ENCODE measurements around the gene LENG8.
A peak's percentile ranks its signal among the peaks of the same experiment; 100 is the strongest.
"Not testable (repeated sequence)": the region's sequence is repeated elsewhere in the genome, so short reads cannot be mapped to it uniquely, and the experiment has no call there.

LENG8 gene

GRCh38 chr19:54436628-54437252 lies 12.3 kb upstream of the LENG8 start:
- DNase-seq (ENCODE audit: insufficient read length, low spot score): no peak
- no peak for FAIRE-seq

DNA sequence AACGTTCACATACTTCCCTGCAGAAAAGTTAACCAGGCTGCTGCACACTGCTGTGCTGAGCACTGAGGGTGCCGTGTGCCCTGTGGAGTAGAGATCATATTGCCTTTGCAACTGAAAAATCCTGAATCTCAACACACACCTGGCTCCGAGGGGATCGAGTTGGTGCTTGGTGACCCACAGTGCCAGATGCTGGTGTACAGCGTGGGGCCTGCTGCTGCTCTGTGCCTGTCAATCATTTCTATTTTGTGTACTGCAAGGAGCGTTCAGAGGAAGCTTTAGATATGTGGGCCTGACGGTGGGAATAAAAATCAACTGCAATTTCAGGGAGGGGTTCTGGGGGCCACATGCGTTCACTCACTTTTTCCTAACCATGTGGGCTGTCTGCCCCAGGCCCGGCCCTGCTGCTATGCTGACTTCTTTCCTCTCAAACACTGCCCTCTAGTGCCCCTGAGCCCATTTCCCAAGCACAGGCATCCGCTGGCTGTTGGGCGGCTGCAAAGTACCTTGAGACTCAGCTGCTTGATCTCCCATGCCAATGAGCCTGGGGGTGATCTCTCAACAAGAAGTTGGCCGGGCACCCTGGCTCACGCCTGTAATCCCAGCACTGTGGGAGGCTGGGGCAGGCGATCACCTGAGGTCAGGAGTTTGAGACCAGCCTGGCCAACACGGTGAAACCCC lies 9.7 kb upstream of the LENG8 start:
- no peak for DNase-seq (ENCODE audit: insufficient read length, low spot score)
- no peak for FAIRE-seq

- FAIRE-seq (no peak), DNase-seq (ENCODE audit: insufficient read length, low spot score) (no peak)
These were observed 8.4 kb upstream of the LENG8 start for GRCh38 chr19:54440641-54441040.

DNA sequence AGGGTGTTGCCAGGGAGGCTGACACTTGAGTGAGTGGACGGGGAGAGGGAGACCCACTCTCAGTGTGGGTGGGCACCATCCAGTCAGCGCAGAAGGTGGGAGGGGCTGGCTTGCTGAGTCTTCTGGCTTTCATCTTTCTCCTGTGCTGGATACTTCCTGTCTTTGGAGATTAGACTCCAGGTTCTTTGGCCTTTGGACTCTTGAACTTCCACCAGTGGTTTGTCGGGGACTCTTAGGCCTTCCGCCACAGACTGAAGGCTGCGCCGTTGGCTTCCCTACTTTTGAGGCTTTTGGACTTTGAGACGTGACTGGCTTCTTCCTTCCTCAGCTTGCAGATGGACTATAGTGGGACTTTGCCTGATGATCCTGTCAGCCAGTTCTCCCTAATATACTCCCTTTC lies 4.3 kb upstream of the LENG8 start:
- DNase-seq (ENCODE audit: insufficient read length, low spot score) (no peak), FAIRE-seq (no peak)

GRCh38 chr19:54446349-54446748 lies 2.6 kb upstream of the LENG8 start:
- not testable (repeated sequence) for FAIRE-seq; DNase-seq (ENCODE audit: insufficient read length, low spot score)

DNA sequence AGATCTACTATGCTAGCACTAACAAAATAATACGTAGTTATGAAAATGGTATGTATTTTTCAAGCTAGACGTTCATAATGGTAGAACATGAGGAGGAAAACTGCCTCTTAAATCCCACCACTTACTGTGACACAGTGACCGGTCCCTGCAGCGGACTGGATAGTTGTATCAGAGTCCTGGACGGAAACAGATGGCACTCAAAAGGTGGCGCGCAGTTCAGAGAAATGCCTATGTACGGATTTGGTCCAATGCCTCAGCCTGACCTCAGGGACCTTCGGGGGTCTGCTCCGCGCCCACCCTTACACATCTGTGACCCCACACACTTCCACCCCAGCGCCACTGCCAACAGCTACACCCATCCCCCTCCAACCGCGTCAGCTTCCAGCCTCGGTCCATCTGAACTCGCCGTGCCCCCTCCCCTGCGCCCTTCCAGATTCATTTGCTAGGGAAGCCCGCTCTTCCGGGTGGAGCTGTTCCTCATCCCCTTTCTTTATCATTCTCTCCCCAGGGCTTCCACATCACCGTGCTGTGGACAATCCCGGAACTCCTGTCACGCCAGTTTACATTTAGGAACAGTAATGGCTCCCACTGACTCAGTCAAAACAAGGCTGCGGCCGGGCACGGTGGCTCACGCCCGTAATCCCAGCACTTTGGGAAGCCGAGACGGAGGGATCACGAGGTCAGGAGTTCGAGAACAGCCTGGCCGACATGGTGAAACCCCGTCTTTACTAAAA lies 792 bp upstream of the LENG8 start:
- DNase-seq (ENCODE audit: insufficient read length, low spot score) (no peak), FAIRE-seq (no peak)

- FAIRE-seq: peak; percentile 40
- DNase-seq (ENCODE audit: insufficient read length, low spot score): no peak
These were observed 686 bp downstream of the LENG8 start for GRCh38 chr19:54449701-54450069.

GRCh38 chr19:54451331-54451871 lies 2.4 kb downstream of the LENG8 start:
- DNase-seq (ENCODE audit: insufficient read length, low spot score): no peak
- FAIRE-seq: no peak

DNA sequence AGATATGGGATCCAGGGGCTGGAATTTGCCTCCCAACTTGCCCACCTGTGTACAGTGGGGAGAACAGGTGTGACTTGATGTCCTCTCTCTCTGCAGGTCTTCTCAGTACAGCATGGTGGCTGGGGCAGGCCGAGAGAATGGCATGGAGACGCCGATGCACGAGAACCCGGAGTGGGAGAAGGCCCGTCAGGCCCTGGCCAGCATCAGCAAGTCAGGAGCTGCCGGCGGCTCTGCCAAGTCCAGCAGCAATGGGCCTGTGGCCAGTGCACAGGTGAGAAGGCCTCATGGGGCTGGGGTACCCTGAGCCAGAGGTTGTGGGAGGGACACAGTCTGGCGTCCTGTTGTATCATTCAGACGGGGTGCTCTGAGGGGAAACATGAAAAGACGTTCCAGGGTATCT lies 3.0 kb downstream of the LENG8 start:
- no peak for DNase-seq (ENCODE audit: insufficient read length, low spot score)
- no peak for FAIRE-seq

GRCh38 chr19:54452626-54453025 lies 3.6 kb downstream of the LENG8 start:
- no peak for FAIRE-seq
- no peak for DNase-seq (ENCODE audit: insufficient read length, low spot score)

DNA sequence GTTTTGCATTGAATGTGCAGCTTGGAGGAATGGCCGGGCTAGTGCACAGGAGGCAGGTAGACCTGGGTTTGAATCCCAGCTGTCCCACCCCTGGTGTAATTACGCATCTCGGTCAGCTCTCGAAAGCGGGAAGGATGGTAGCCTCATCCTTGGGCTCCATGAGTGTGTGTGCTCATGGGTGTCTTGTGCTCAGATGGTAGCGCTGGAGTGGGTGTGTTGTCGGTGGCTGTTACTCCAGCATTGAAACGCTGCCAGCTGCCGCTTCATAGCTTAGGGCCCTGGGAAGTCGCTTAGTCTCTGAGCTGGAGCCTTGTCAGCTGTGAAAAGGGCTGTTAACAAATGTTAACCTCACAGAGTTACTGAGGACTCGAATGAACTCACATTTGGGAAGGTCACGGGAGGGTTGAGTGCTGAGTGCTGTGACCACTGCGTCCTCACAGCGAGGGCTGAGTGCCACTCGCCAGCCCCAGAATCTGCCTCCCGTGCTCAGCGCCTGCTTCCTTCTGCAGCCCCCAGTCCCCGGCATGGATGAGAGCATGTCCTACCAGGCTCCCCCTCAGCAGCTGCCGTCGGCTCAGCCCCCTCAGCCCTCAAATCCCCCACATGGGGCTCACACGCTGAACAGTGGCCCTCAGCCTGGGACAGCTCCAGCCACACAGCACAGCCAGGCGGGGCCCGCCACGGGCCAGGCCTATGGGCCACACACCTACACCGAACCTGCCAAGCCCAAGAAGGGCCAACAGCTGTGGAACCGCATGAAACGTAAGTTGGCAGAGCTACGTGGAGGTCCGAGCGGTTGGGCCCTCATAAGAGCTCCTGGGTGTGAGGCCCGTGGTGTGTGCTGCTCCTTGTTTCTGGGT lies 5.2 kb downstream of the LENG8 start:
- no peak for FAIRE-seq

GRCh38 chr19:54454781-54455675 lies 6.0 kb downstream of the LENG8 start:
- DNase-seq (ENCODE audit: insufficient read length, low spot score): no peak
- no peak for FAIRE-seq

More for the DNA sequence above, 5.2 kb downstream of the LENG8 start:
- no peak for DNase-seq (ENCODE audit: insufficient read length, low spot score)

DNA sequence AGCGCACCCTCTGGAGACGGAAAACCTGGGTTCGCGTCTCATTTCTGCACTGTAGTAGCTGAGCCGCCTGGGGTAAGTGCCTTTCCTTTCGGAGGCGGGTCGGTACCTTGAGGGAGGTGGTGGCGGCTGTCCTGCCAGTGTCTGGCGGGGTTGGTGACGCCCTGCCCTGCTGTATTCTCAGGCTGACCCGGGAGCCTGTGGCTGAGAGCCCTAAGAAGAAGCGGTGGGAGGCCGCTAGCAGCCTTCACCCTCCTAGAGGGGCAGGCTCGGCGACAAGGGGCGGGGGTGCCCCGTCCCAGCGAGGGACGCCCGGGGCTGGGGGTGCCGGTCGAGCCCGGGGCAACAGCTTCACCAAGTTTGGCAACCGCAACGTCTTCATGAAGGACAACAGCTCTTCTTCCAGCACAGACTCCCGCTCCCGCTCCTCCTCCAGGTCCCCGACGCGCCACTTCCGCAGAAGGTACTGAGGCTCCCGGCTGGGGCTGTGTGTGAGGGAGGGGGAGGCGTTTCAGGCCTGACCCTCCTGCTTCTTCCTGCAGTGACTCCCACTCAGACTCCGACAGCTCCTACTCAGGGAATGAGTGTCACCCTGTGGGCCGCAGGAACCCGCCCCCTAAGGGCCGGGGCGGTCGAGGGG lies 6.9 kb downstream of the LENG8 start:
- DNase-seq (ENCODE audit: insufficient read length, low spot score) (no peak), FAIRE-seq (no peak)

DNA sequence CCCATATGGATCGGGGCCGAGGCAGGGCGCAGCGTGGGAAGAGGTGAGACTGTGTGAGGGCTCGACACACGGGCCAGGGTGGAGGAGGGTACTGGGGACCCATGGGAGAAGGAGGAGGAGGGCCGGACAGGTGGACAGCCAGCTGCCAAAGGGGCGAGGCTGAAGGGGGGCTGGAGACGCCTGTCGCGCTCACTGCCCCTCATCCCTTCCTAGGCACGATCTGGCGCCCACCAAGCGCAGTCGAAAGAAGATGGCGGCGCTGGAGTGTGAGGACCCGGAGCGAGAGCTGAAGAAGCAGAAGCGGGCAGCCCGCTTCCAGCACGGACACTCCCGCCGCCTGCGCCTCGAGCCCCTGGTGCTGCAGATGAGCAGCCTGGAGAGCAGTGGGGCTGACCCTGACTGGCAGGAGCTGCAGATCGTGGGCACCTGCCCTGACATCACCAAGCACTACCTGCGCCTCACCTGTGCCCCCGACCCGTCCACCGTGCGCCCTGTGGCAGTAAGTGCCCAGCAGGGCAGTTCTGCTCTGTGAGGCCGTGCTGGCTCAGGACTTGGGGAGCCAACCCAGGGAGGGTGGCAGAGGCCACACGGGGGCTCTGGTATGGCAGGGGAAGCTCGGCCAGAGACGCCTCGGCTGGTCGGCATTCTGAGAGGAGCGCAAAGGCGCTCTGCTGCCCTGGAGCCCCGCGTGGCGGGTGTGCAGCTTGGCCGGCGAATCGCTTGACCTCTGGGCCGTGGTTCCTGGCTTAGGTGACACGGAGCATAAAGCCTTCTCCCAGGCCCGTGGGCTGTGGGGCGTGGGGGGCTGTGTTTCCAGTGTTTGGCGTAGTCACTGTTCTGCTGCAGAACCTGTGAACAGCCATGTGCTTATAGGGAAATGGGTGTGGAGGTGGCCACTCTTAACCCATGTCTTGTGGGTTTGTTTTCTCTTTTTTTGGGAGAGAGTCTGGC lies 7.7 kb downstream of the LENG8 start:
- FAIRE-seq: no peak
- DNase-seq (ENCODE audit: insufficient read length, low spot score): no peak

DNA sequence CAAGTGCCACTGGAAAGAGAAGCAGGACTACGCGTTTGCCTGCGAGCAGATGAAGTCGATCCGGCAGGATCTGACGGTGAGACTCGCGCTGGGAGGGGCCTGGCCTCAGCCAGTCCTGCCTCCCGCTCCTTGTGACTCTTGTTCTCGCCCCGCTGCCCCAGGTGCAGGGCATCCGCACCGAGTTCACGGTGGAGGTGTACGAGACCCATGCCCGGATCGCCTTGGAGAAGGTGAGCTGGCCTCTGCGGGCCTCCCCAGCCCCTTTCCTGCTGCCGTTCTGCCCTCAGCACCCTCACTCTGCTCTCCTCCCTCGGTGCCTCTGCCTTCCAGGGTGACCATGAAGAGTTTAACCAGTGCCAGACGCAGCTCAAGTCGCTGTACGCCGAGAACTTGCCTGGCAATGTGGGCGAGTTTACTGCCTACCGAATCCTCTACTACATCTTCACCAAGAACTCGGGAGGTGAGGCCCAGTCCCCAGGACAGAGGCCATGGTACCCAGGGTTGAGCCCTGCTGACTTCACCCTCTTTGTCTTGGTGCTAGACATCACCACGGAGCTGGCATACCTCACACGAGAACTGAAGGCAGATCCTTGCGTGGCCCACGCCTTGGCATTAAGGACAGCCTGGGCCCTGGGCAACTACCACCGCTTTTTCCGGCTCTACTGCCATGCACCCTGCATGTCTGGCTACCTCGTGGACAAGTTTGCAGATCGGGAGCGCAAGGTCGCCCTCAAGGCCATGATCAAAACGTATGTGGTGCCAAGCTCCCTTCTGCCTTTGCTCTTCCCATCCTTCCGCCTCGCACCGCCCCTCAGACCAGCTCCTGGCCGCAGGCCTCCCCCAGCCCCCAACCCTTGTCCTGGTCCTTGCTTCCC lies 9.0 kb downstream of the LENG8 start:
- DNase-seq (ENCODE audit: insufficient read length, low spot score) (no peak), FAIRE-seq (no peak)

GRCh38 chr19:54458648-54459281 lies 9.8 kb downstream of the LENG8 start:
- no peak for DNase-seq (ENCODE audit: insufficient read length, low spot score)
- no peak for FAIRE-seq

All from GM19239 (cell line).